Amygdala (tissue), 56 donors: ENCODE data around the gene KLC1.

Experiments
- DNase-seq, 56 donors: peaks; one replicate each; lab custom pipeline; 2025; lab: John Stamatoyannopoulos, UW

KLC1 gene

DNA sequence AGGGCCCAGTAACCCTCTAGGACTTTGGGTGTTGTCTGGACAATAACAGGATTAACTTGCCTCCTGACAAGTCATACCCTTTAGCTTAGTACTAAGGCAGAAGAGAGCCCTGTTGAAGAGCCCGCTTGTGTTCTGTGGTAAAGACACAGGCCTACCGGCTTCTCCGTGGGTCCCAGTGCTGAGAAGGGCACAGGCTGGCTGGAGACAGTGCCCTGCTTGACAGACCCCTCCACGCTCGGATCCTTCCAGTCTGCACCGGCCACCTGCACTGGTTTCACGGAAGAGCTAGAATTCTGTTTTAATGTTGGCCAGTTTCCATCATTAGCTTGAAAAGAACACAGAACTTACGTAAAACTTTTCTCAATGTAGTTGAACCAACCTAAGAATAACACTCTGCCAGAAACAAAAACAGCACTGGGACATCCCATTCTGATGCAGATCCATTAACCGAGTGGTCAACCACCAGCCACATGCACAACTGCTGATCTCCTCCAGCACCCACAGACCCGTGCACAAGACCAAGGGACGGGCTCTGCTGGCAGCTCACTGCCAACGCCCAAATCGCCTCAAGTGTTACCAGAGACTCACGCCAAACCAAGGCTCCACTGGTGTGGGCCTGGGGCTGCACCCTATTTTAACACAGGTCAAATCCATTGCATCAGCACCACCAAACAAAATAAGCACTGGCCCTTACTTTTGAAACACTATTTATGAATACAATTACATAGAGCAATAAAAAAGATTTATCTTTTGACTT is 113.7 kb downstream of the KLC1 start:
- DNase-seq: no peak

DNA sequence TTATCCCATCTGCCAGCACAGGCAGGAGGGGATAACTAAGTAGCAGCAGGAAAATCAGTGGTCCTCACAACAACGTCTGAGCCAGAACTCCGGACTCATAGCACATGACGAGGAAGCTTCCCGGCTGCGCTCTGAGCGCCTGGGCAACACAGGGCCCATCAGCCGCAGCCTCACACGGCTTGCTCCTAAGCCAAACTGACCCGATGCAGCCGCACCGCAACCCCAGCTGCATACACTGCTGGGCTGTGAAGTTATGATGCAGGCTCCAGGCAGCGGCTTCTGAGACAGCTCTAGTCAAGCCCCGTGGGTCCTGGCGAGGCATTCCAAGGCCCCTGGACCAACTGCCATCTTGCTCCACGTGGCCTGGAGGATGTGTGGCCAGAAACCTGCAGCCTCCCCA is 114.7 kb downstream of the KLC1 start:
- no peak for DNase-seq

DNA sequence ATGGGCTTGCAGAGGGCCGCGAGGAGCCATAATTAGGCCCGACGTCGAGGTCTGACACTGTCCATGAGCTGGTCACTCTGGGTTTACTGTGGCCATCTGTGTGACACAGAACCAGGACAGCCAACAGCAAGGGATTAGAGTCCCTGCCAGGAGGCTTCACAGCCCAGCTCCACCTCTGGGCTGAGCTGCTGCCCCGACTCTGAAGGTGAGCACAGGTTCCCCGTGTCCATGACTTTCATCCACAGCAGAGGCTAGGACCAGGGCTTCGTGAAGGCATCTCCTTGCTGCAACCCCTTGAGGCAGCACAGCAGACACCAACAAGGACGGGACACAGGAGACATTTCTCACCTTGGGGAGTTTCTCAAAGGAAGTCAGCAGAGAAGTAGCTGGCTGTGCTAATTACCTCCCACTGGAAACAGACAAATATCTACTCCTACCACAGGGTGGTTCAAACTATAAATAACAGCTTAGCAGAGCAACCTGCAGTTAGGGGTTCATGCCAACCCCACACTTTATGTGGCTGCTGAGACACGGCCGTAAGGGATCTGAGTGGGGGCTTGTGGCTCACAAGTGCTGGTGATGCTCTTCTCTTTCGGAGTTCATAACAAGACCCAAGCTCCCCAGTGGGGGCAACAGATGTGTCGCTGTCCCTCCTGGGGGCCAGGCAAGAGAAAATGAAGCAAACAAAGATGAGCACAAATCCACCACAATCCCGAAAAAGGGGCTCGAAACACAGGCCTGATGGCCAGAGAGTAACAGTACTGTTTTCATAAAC is 115.8 kb downstream of the KLC1 start:
- no peak for DNase-seq

DNA sequence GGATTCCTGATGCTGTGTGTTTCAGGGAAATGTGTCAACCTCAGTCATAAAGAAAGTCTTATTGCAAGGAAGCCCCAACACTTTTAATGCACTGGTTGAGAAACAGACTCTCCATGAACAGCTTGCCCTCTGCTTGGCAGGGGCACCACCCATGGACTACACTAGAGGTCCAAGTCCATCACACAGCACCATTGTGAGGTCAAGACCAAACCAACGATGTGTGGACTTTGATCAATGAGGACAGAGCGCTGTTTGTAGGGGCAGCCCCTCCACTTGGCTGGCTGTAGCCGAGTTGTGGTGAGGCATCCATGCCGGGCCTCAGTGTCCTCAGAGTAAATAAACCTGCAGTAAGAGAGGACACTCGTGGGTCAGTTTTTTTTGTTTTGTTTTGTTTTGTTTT is 116.4 kb downstream of the KLC1 start:
- DNase-seq: no peak

DNA sequence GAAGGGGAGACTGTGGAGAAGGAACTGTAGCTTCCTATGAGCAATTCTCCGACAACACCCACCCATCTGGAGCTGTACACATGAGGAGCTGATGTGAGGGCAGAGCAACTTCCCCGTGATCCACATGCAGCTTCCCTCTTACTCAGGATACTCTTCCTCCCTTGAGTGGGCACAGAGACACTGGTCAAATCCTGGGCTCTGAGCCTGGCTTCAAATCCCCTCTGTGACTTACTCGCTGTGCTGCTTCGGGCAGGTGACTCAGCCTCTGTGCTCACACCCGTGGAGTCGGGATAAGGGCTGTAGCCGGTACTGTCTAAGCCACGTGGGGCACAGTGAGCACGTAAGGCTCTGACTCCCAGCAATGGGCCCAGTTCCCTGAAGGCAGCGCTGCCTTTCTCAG is 117.7 kb downstream of the KLC1 start:
- DNase-seq: no peak

- DNase-seq: no peak
Observed at GRCh38 chr14:103748534-103748857, 119.5 kb downstream of the KLC1 start.

GRCh38 chr14:103749452-103749851 is 120.4 kb downstream of the KLC1 start:
- no peak for DNase-seq

- DNase-seq: no peak
Observed at GRCh38 chr14:103749860-103750259, 120.8 kb downstream of the KLC1 start.
